Measurements from ENCODE around the gene RINL.
"Not testable (repeated sequence)": the region's sequence is repeated elsewhere in the genome, so short reads cannot be mapped to it uniquely, and the experiment has no call there.

The RINL gene

DNA sequence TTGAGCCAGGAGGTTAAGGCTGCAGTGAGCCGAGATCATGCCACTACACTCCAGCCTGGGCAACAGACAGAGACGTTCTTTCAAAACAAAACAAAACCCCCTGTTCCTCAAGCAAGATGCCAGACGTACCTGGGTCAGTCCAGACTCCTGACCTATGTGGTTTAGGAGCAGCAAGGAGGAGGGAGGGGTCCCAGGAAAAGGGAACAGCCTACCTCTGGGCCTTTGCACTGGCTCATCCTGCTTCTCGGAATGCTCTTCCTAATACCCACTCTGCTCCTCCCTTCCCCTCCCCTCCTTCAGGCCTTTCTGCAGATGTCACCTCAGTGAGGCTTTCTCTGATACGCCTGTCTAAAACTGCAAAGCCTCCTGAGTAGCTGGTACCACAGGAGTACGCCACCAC, 9.5 kb downstream of the RINL start:
- no peak for DNase-seq (ENCODE audit: low read depth)
- in situ Hi-C loops (cut with HindIII; ENCODE audit: low sequenced_read_pairs) = no loop called here
- no peak overlapping the region for H3K4me3 ChIP-seq (ENCODE audit: low read depth, low read length)
- TF ChIP-seq, protein P1, sequence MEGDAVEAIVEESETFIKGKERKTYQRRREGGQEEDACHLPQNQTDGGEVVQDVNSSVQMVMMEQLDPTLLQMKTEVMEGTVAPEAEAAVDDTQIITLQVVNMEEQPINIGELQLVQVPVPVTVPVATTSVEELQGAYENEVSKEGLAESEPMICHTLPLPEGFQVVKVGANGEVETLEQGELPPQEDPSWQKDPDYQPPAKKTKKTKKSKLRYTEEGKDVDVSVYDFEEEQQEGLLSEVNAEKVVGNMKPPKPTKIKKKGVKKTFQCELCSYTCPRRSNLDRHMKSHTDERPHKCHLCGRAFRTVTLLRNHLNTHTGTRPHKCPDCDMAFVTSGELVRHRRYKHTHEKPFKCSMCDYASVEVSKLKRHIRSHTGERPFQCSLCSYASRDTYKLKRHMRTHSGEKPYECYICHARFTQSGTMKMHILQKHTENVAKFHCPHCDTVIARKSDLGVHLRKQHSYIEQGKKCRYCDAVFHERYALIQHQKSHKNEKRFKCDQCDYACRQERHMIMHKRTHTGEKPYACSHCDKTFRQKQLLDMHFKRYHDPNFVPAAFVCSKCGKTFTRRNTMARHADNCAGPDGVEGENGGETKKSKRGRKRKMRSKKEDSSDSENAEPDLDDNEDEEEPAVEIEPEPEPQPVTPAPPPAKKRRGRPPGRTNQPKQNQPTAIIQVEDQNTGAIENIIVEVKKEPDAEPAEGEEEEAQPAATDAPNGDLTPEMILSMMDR (IDR thresholded peaks at IDR 0.05; ENCODE audit: low read depth, low read length, missing control alignments) = no peak

DNA sequence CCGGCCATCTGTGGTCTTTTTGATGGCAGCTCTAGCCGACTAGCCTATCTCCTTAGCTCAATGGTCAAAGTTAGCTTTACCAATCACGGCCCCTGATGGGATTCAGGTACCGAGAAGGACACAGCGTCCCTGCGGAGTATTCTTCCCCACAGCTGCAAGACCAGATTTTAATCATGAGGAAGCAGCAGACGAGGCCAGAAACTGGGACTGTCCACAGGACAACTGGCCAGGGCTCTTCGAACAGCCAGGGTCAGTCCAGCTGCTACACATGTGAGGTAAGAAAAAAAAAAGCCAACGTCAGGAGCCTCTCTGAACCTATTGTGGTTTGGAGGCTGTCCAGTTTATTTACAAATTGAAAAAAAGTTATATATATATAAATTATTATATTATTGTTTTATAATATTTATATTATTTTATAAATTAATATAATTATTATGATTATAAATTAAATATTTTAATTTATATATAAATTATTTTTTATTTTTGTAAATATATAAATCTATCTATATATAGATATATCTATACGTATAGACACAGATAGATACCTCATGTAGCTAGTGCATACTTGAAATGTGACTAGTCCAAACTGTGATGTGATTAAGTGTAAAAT, 10.8 kb downstream of the RINL start:
- in situ Hi-C loops (cut with HindIII; ENCODE audit: low sequenced_read_pairs) = no loop called here

DNA sequence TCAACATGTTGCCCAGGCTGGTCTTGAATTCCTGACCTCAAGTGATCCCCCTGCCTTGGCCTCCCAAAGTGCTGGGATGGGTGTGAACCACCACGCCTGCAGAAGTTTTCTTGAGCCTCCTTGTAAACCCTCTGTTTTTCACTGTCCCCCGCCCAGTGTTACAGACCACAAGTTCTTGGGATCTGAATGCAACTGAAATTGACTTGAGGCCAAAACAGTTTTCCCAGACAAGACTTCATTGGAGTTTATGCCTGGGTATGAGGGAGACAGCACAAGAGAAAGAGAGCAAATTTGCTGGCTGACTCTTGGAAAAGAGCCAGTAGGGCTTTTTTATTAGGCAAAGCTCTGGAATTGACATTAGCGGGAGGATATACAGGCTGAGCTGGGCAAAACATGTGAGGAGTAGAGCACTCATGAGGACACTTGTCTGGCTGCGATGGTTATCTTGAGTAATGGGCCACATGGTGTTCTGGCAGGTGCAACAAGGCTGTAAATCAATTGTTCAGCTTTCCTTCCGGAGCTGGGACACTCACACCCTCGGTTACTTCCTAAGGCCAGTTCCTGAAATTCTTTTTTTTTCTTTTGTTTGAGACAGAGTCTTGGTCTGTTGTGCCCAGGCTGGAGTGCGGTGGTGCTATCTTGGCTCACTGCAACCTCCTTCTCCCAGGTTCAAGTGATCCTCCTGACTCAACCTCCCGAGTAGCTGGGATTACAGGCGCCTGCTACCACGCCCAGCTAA, 15.6 kb downstream of the RINL start:
- DNase-seq (ENCODE audit: low read depth) = no peak
- TF ChIP-seq, protein P1 (IDR thresholded peaks at IDR 0.05; ENCODE audit: low read depth, low read length, missing control alignments) = no peak
- in situ Hi-C loops (cut with HindIII; ENCODE audit: low sequenced_read_pairs) = no loop called here
- no peak overlapping the region for H3K4me3 ChIP-seq (ENCODE audit: low read depth, low read length)

More for the DNA sequence above, 10.8 kb downstream of the RINL start:
- no peak overlapping the region for H3K4me3 ChIP-seq (ENCODE audit: low read depth, low read length)
- TF ChIP-seq, protein P1 (IDR thresholded peaks at IDR 0.05; ENCODE audit: low read depth, low read length, missing control alignments) = no peak
- no peak for DNase-seq (ENCODE audit: low read depth)

DNA sequence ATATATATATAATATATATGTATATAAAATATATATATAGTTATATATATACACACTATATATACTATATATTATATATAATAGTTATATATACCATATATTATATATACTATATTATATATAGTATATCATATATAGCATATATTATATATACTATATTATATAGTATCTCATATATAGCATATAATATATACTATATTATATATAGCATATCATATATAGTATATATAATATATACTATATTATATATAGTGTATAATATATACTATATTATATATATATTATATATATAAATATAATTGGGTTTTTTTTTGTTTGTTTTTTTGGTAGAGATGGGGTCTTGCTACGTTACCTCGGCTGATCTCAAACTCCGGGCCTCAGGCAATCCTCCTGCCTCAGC, 16.7 kb downstream of the RINL start:
- no peak overlapping the region for H3K4me3 ChIP-seq (ENCODE audit: low read depth, low read length)
- DNase-seq (ENCODE audit: low read depth) = no peak
- TF ChIP-seq, protein P1 (IDR thresholded peaks at IDR 0.05; ENCODE audit: low read depth, low read length, missing control alignments) = no peak
- in situ Hi-C loops (cut with HindIII; ENCODE audit: low sequenced_read_pairs) = no loop called here

DNA sequence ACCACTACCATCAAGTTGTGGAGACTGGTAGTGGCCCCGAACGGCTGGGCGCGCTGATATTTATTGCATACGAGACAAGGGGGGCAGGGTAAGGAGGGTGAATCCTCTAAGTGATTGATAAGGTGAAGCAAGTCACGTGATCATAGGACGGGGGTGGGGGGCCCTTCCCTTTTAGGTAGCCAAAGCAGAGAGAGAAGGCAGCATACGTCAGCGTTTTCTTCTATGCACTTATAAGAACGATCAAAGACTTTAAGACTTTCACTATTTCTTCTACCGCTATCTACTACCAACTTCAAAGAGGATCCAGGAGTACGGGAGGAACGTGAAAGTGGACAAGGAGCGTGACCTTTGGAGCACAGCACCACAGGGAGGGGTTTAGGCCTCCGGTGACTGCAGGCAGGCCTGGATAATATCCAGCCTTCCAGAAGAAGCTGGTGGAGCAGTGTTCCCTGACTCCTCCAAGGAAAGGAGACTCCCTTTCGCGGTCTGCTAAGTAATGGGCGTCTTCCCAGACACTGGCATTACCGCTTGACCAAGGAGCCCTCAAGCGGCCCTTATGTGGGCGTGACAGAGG, 18.4 kb downstream of the RINL start:
- in situ Hi-C loops (cut with HindIII; ENCODE audit: low sequenced_read_pairs); DNase-seq (ENCODE audit: low read depth); H3K4me3 ChIP-seq (ENCODE audit: low read depth, low read length): not testable (repeated sequence)

DNA sequence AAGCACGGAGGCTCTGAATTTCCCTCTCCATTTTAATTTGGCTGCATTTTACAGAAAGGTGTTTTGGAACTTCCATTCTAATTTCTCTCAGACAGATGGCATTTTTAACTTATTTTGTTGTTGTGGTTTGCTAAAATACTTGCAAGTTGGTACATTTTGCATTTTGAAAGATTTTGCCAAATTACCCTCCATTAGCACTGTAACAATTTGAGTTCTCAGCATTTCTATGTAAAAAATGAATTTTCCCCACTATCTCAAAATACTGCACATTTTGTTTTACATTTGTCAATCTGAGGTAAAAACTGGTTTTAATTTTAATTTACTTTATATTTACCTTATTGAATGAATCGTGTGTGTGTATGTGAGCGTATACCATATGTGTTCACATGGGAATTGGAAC, 21.3 kb downstream of the RINL start:
- no peak overlapping the region for H3K4me3 ChIP-seq (ENCODE audit: low read depth, low read length)
- in situ Hi-C loops (cut with HindIII; ENCODE audit: low sequenced_read_pairs) = no loop called here
- TF ChIP-seq, protein P1 (IDR thresholded peaks at IDR 0.05; ENCODE audit: low read depth, low read length, missing control alignments) = no peak
- no peak for DNase-seq (ENCODE audit: low read depth)

DNA sequence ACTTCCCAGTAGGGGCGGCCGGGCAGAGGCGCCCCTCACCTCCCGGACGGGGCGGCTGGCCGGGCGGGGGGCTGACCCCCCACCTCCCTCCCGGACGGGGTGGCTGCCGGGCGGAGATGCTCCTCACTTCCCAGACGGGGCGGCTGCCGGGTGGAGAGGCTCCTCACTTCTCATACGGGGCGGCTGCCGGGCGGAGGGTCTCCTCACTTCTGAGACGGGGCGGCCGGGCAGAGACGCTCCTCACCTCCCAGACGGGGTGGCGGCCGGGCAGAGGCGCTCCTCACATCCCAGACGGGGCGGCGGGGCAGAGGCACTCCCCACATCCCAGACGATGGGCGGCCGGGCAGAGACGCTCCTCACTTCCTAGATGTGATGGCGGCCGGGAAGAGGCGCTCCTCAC, 22.3 kb downstream of the RINL start:
- in situ Hi-C loops (cut with HindIII; ENCODE audit: low sequenced_read_pairs); H3K4me3 ChIP-seq (ENCODE audit: low read depth, low read length); DNase-seq (ENCODE audit: low read depth): not testable (repeated sequence)

DNA sequence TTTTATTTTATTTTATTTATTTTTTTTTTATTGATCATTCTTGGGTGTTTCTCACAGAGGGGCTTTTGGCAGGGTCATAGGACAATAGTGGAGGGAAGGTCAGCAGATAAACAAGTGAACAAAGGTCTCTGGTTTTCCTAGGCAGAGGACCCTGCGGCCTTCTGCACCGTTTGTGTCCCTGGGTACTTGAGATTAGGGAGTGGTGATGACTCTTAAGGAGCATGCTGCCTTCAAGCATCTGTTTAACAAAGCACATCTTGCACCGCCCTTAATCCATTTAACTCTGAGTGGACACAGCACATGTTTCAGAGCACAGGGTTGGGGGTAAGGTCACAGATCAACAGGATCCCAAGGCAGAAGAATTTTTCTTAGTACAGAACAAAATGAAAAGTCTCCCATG, 23.1 kb downstream of the RINL start:
- in situ Hi-C loops (cut with HindIII; ENCODE audit: low sequenced_read_pairs); DNase-seq (ENCODE audit: low read depth); H3K4me3 ChIP-seq (ENCODE audit: low read depth, low read length): not testable (repeated sequence)

Data from astrocyte of the cerebellum (primary cell).